ENCODE results near the gene ALCAM.

DNA sequence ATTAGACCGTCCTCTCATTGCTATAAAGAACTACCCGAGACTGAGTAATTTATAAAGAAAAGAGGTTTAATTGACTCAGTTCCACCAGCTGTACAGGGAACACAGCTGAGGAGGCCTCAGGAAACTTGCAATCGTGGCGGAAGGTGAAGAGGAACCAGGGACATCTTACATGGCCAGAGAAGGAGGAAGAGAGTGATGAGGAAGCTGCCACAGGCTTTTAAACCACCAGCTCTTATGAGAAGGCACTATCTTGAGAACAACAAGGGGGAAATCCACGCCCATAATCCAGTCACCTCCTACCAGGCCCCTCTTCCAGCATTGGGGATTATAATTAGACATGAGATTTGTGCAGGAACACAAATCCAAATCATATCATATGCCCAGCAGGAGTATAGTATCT lies 138.5 kb downstream of the ALCAM start:
- no peak for TF ChIP-seq POLR2AphosphoS5 (IDR thresholded peaks at IDR 0.05)
- no peak for TF ChIP-seq POLR2A (IDR thresholded peaks at IDR 0.05)
